ENCODE data around the gene SLC22A14. TPM values are rescaled to one million over a fixed set of nuclear protein-coding genes. Genes with fewer than 3 reads are reported as not detected.

Gene SLC22A14
- total and polyA plus RNA-seq, 2 donors (not counting 3 experiments of a cell fraction or from before 2014, with no cell fraction given): not detected

GRCh38 chr3:38334142-38335055 is 52.3 kb downstream of the SLC22A14 start:
- H3K9ac ChIP-seq (replicated peaks; ENCODE audit: extremely low read depth, insufficient read depth, low read length): no peak overlapping the region
- no peaks in the 10 kb centered on the region for H3K9me3 ChIP-seq (replicated peaks; ENCODE audit: control insufficient read depth, insufficient read depth, low read length)
- intact Hi-C loops (cut with micrococcal nuclease): loop anchor here (5.0 kb wide), 1 partner anchor 567 kb away; no protein-coding TSS in a partner anchor
- H3K27ac ChIP-seq (ENCODE audit: insufficient read depth, low read depth, low read length): no peak overlapping the region
- no peaks in the 10 kb centered on the region for H4K20me1 ChIP-seq (replicated peaks; ENCODE audit: control insufficient read depth, extremely low read depth, insufficient read depth, low read length)
- H3K4me1 ChIP-seq (ENCODE audit: control insufficient read depth, extremely low read depth, insufficient read depth, low read length): no peaks in the 10 kb centered on the region
- FAIRE-seq: no peak
- H3K4me3 ChIP-seq (replicated peaks in 1 of 3; ENCODE audit: insufficient read depth in 1 of 3, low read depth in 1 of 3, low read length in 3 of 3): no peak overlapping the region
- peaks cover 4 to 6% of the 10 kb centered on the region in 2 experiments for H3K27me3 ChIP-seq (ENCODE audit: control insufficient read depth in 2 of 2, insufficient read depth in 2 of 2, low read length in 2 of 2)
- BruUV-seq (replicated peaks): no TSS peak
- dilution Hi-C loops (cut with MboI; ENCODE audit: extremely low pct_ligation_motif_present, low sequenced_read_pairs): no loop called here
- H2AFZ ChIP-seq (ENCODE audit: low read depth, low read length): no peak overlapping the region
- H3K4me2 ChIP-seq (ENCODE audit: insufficient read depth, low read length): no peak overlapping the region
- DNase-seq (ENCODE audit: low read depth, low spot score): no peak
- ChIA-PET CTCF (interaction anchor here (1.1 to 3.4 kb wide), 3 partner anchors 9 to 12 kb away, joined by 6 to 12 read pairs (median 7); partner anchors contain the start of gene XYLB), POLR2A (no interaction called here)
- TF ChIP-seq EZH2 (IDR thresholded peaks at IDR 0.05; ENCODE audit: borderline replicate concordance, low read depth, low read length, severe bottlenecking): no peak
- no peak for TF ChIP-seq POLR2A (IDR thresholded peaks at IDR 0.05; ENCODE audit: low read depth, low read length)
- TF ChIP-seq CTCF (IDR thresholded peaks at IDR 0.05; ENCODE audit: extremely low read depth in 1 of 2, insufficient read depth in 1 of 2, low read depth in 1 of 2, low read length in 2 of 2): no peak
- no peak for TF ChIP-seq MAX (IDR thresholded peaks at IDR 0.05; ENCODE audit: insufficient read depth, insufficient read length)
- no peak for TF ChIP-seq MYC (IDR thresholded peaks at IDR 0.05; ENCODE audit: low read depth, low read length)
- TF ChIP-seq FOS (IDR thresholded peaks at IDR 0.05; ENCODE audit: borderline replicate concordance, insufficient read depth, low read length): no peak
- TF ChIP-seq JUN (IDR thresholded peaks at IDR 0.05; ENCODE audit: borderline replicate concordance, insufficient read depth, insufficient read length, low read depth): no peak
- no peak for TF ChIP-seq GATA2 (IDR thresholded peaks at IDR 0.05; ENCODE audit: insufficient read depth, insufficient read length, low read depth, low read length)
- TF ChIP-seq POLR2AphosphoS5 (IDR thresholded peaks at IDR 0.05; ENCODE audit: insufficient read depth, low read depth, low read length): no peak
- H3K79me2 ChIP-seq (ENCODE audit: control insufficient read depth, insufficient read depth, low read length): no peaks in the 10 kb centered on the region
- H3K36me3 ChIP-seq (ENCODE audit: control insufficient read depth in 2 of 2, extremely low read depth in 1 of 2, insufficient read depth in 2 of 2, low read length in 2 of 2): no peaks in the 10 kb centered on the region
- no peaks in the 10 kb centered on the region for H3K9me1 ChIP-seq (replicated peaks; ENCODE audit: control insufficient read depth, extremely low read depth, insufficient read depth, low read length)

All from endothelial cell of umbilical vein (primary cell).